Epithelial cell of proximal tubule (primary cell): ENCODE measurements around the gene GRIA4. TPM values are rescaled to one million over a fixed set of nuclear protein-coding genes. Genes with fewer than 3 reads are reported as not detected.

Experiments used
- DNase-seq: peaks from one replicate; pipeline ENCODE4 v3.0.0-alpha.2; 2011; ENCODE audit warnings: low read depth
- H3K4me3 ChIP-seq: 2 replicates; pipeline ENCODE4 v1.5.1; 2011; ENCODE audit warnings: low read depth, mild to moderate bottlenecking, low read length
- total RNA-seq: library from RNA; depleted of rRNA; stranded (reverse); fragments of >200 nt; gene quantifications from 2 replicates; pipeline ENCODE4 v1.2.3, GENCODE V29; 2015
- TF ChIP-seq, protein P1 (sequence below): conservative IDR thresholded peaks from 2 replicates; pipeline ENCODE4 v1.5.1; 2012; ENCODE audit warnings: low read depth, mild to moderate bottlenecking, low read length

GRIA4 gene
- total RNA-seq, 1 donor from 2014 or later: 0.69 TPM

DNA sequence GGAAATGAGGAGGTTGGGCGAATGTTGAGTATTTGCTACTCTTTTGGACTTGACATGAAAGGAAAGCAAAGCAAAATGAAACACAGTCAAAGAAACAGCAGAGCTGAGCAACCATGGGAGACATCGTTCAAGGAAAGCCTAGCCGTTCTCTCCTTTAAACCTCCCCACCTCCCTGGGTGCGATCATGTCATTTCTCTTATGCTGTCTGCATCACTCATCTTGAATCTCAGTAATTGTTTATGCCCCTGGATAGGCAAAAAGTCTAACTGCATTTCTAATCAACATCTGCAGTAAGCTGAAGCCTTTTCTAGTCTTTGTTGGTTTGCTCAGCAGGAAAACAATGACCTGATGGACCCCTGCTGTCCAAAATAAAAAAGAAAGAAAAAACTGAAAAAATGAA is 305.1 kb downstream of the GRIA4 start:
- no peak overlapping the region for H3K4me3 ChIP-seq
- TF ChIP-seq, protein P1, sequence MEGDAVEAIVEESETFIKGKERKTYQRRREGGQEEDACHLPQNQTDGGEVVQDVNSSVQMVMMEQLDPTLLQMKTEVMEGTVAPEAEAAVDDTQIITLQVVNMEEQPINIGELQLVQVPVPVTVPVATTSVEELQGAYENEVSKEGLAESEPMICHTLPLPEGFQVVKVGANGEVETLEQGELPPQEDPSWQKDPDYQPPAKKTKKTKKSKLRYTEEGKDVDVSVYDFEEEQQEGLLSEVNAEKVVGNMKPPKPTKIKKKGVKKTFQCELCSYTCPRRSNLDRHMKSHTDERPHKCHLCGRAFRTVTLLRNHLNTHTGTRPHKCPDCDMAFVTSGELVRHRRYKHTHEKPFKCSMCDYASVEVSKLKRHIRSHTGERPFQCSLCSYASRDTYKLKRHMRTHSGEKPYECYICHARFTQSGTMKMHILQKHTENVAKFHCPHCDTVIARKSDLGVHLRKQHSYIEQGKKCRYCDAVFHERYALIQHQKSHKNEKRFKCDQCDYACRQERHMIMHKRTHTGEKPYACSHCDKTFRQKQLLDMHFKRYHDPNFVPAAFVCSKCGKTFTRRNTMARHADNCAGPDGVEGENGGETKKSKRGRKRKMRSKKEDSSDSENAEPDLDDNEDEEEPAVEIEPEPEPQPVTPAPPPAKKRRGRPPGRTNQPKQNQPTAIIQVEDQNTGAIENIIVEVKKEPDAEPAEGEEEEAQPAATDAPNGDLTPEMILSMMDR: no peak

DNA sequence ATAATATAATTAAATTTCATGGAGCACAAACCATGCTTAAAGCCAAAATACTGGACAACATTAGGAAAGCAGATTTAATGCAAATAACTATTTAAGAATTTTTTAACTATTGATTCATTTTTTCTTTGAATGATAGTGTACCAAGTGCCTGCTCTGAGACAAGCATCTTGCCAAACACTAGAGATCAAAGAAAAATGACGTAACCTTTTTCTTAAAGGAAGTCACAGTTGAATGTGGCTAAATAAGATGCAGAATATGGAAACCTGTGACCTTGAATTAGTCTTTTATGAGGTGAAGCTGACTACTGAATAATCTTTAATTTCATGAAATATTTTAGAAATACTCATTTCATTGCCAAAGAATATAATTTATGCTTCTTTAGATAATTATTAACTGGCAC is 308.2 kb downstream of the GRIA4 start:
- no peak overlapping the region for H3K4me3 ChIP-seq
- no peak for DNase-seq
- TF ChIP-seq, protein P1: no peak

More for the DNA sequence above, 305.1 kb downstream of the GRIA4 start:
- no peak for DNase-seq

DNA sequence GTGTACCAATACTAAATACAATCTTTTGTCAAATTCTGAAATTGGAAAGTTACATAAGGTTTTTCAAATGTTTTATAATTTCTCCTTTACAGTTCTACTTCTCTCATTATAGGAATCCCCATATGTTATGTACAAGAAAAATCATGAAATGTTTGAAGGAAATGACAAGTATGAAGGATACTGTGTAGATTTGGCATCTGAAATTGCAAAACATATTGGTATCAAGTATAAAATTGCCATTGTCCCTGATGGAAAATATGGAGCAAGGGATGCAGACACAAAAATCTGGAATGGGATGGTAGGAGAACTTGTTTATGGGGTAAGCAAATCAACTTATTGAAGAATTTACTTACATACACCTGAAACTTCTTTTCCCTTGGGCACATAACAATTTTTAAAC is 308.7 kb downstream of the GRIA4 start:
- no peak for DNase-seq
- H3K4me3 ChIP-seq: no peak overlapping the region
- TF ChIP-seq, protein P1: no peak

DNA sequence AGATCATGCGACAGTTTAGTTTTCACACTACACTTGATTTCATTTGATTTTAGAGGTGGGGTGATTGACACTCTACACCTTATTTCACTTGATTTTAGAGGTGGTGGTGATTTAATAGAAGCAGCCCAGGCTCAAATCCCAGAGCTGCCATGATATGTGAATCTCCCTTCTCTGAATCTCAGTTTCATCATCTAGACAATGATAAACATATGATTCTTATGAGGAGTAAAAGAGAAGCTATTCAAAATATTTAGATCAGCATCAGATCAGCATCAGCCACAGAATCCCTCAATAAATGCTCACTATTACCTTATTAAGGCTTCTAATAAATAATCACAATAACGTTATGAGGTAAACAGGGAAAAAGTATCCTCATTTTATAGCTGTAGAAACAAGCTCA is 313.4 kb downstream of the GRIA4 start:
- no peak overlapping the region for H3K4me3 ChIP-seq
- DNase-seq: no peak
- TF ChIP-seq, protein P1: no peak

DNA sequence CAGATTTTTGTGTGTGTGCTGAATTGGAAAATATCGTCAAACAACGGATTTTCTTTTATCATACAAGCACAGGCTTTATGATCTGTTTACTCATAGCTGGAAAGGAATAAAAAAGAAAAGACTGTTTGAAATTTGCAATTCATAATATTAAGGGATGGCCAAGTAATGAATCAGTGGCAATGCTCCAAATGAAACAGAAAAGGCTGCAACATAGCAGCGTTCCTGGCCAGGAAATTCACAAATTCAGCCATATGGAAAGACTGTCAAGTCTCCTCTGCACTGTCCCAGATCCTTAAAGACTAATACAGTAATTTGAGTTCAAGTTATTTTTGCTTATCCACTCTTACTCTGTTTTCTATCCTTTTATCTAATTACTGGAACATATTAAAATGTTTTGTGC is 313.9 kb downstream of the GRIA4 start:
- TF ChIP-seq, protein P1: no peak
- H3K4me3 ChIP-seq: no peak overlapping the region
- DNase-seq: no peak

DNA sequence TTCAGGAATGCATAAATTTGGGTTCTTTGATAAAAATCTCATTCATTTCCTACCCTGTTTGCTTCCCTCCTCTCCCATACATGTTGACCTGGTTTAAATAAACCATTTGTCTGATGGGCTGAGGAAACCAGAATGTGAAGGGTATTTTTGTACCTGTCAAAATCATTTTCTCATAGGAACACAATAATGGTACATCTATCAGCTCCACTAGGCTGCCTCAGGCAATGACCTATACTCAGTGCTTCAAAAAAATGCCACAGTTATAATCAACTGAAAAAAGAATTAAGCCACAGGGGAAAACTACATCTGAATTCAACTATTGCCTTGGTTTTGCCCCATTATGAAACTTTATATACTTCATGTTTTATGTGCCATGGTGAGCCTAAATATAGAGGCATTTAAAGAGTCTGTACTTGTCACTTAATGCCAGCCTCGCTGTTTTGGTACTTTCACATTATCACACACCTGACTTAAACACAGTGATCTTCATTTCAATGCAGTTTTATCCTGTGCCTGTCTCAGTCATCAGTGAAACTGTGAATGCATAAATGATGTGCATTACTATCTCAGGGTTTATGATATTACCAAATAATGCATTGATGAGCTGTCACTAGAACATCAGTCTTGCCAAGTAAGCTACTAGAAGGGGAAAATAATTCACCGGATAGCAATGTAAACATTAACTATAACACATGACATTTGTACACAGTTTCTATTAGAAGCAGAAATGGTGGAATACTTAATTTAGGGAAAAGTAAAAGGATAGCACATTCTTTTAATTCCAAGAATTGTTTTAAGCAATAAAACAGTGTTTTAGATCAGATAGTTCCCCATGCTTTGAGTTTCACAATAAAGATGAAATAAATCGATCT is 319.4 kb downstream of the GRIA4 start:
- TF ChIP-seq, protein P1: no peak
- no peak overlapping the region for H3K4me3 ChIP-seq
- no peak for DNase-seq

DNA sequence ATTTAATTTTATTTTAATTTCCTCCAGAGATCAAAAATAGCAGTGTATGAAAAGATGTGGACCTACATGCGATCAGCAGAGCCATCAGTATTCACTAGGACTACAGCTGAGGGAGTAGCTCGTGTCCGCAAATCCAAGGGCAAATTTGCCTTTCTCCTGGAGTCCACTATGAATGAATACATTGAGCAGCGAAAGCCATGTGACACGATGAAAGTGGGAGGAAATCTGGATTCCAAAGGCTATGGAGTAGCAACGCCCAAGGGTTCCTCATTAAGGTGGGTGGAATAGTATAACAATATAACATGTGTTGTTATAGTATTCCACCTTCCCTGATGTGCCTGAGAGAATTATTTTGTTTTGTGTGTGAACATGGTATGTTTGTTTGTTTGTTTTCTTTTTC is 323.8 kb downstream of the GRIA4 start:
- H3K4me3 ChIP-seq: no peak overlapping the region
- TF ChIP-seq, protein P1: no peak
- DNase-seq: no peak
